ENCODE results near the gene GGPS1.

- TF ChIP-seq CTCF (IDR thresholded peaks at IDR 0.05; ENCODE audit: low read depth, low read length), result no peak
- TF ChIP-seq MAX (IDR thresholded peaks at IDR 0.05; ENCODE audit: low read depth, low read length), result no peak
Measured at GRCh38 chr1:235287208-235287882, 41.0 kb upstream of the GGPS1 start.
